WERI-Rb-1 (cell line): ENCODE data around the gene RNF212.
"Not testable (repeated sequence)": the region's sequence is repeated elsewhere in the genome, so short reads cannot be mapped to it uniquely, and the experiment has no call there.

ENCODE experiments used
- DNase-seq: peaks from one replicate; pipeline ENCODE4 v3.0.0-alpha.2; 2020
- H3K27ac ChIP-seq: fragments of 250-450 bp; sonication (Bioruptor Pico); 2 replicates; pipeline ENCODE4 v1.5.1; 2020; ENCODE audit warnings: mild to moderate bottlenecking, moderate library complexity
- H3K27me3 ChIP-seq: fragments of 250-450 bp; sonication (Bioruptor Pico); 2 replicates; pipeline ENCODE4 v1.5.1; 2021; ENCODE audit warnings: mild to moderate bottlenecking, low read depth, moderate library complexity; ENCODE audit not compliant: insufficient read depth, severe bottlenecking
- H3K36me3 ChIP-seq: fragments of 250-450 bp; sonication (Bioruptor Pico); 2 replicates; pipeline ENCODE4 v1.5.1; 2020; ENCODE audit warnings: mild to moderate bottlenecking, moderate library complexity
- H3K4me3 ChIP-seq: 2 replicates; pipeline ENCODE4 v1.5.1; 2011; ENCODE audit warnings: low read depth, mild to moderate bottlenecking, control low read depth, low read length
- H3K9me3 ChIP-seq: fragments of 250-450 bp; sonication (Bioruptor Pico); 2 replicates; pipeline ENCODE4 v1.5.1; 2021; ENCODE audit warnings: mild to moderate bottlenecking, moderate library complexity; ENCODE audit not compliant: severe bottlenecking
- TF ChIP-seq, protein P1 (sequence below): IDR thresholded peaks from 2 replicates; pipeline ENCODE4 v1.5.1; 2011; ENCODE audit warnings: low read depth, mild to moderate bottlenecking, control low read depth, inconsistent platforms, low read length

Gene RNF212

DNA sequence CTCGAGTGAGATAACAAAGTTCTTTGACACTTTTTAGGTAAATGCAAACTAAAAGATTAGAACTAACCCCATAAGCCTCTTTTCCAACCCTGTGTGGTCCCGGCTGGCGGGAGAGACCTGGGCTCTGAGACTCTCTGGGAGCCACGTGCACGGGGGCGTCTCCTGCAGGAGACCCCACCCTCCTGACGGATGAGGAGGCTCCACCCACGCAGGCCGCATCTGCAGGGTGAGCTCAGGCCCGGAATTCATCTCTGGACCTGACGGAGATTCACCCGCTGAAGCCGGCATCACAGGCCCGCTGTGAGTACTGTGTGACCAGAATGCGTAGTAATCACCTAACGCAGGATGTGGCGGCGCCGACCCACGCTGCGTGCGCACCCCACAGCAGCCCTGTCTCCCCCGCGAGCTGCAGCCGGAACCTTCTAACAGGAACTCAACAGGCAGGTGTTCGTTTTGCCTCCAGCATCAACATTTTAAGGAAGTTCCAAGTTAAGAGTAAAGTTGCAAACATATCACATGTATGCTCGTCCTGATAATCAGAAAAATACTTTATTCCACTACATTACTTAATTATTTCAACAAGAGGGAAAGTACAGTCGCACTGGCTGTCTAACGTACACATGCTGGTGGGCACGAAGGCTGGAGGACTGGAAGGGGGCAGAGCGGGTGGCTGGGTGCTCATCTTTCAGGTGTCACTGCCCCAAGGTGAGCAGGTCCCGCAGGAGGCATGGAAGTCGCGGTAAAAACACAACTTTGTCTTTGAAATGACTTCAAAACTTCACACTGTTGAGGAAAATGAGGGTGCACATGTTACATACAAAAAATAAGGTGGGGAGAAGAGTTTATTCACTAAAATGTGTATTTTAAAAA lies 57.4 kb downstream of the RNF212 start:
- TF ChIP-seq, protein P1, sequence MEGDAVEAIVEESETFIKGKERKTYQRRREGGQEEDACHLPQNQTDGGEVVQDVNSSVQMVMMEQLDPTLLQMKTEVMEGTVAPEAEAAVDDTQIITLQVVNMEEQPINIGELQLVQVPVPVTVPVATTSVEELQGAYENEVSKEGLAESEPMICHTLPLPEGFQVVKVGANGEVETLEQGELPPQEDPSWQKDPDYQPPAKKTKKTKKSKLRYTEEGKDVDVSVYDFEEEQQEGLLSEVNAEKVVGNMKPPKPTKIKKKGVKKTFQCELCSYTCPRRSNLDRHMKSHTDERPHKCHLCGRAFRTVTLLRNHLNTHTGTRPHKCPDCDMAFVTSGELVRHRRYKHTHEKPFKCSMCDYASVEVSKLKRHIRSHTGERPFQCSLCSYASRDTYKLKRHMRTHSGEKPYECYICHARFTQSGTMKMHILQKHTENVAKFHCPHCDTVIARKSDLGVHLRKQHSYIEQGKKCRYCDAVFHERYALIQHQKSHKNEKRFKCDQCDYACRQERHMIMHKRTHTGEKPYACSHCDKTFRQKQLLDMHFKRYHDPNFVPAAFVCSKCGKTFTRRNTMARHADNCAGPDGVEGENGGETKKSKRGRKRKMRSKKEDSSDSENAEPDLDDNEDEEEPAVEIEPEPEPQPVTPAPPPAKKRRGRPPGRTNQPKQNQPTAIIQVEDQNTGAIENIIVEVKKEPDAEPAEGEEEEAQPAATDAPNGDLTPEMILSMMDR: no peak
- H3K9me3 ChIP-seq: no peaks in the 10 kb centered on the region
- no peaks in the 10 kb centered on the region for H3K36me3 ChIP-seq
- H3K4me3 ChIP-seq: peak overlapping the region; percentile 2
- peak; percentile 87 for DNase-seq
- H3K27ac ChIP-seq: no peak overlapping the region
- H3K27me3 ChIP-seq: peaks cover 19% of the 10 kb centered on the region

DNA sequence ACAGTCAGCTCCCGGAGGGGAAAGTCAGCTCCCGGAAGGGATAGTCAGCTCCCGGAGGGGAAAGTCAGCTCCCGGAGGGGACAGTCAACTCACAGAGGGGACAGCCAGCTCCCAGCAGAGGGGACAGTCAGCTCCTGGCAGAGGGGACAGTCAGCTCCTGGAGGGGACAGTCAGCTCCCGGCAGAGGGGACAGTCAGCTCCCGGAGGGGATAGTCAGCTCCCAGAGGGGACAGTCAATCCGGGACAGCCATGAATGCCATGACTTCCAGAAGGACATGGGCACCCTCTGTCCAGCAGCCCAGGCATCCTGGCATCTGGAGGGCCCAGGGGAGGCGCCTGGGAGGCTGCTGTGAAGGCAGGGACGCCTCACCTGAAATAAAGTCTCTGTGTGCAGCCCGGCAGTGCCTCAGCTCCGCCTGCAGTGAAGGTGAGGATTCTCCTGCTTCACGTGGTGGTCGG lies 58.1 kb downstream of the RNF212 start:
- not testable (repeated sequence) for H3K9me3 ChIP-seq, H3K27ac ChIP-seq, DNase-seq, H3K36me3 ChIP-seq
- Histone ChIP-seq H3K4me3 (peak overlapping the region; percentile 2), H3K27me3 (peaks cover 19% of the 10 kb centered on the region)

DNA sequence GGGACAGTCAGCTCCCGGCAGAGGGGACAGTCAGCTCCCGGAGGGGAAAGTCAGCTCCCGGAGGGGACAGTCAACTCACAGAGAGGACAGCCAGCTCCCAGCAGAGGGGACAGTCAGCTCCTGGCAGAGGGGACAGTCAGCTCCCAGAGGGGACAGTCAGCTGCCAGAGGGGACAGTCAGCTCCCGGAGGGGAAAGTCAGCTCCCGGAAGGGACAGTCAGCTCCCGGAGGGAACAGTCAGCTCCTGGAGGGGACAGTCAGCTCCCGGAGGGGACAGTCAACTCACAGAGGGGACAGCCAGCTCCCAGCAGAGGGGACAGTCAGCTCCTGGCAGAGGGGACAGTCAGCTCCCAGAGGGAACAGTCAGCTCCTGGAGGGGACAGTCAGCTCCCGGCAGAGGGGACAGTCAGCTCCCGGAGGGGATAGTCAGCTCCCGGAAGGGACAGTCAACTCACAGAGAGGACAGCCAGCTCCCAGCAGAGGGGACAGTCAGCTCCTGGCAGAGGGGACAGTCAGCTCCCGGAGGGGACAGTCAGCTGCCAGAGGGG lies 58.6 kb downstream of the RNF212 start:
- H3K9me3 ChIP-seq, DNase-seq, H3K4me3 ChIP-seq, H3K27ac ChIP-seq, H3K36me3 ChIP-seq: not testable (repeated sequence)
- peaks cover 19% of the 10 kb centered on the region for H3K27me3 ChIP-seq

DNA sequence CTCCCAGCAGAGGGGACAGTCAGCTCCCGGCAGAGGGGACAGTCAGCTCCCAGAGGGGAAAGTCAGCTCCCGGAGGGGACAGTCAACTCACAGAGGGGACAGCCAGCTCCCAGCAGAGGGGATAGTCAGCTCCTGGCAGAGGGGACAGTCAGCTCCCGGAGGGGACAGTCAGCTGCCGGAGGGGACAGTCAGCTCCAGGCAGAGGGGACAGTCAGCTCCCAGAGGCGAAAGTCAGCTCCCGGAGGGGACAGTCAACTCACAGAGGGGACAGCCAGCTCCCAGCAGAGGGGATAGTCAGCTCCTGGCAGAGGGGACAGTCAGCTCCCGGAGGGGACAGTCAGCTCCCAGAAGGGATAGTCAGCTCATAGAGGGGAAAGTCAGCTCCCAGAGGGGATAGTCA lies 59.5 kb downstream of the RNF212 start:
- H3K36me3 ChIP-seq, H3K27ac ChIP-seq, DNase-seq, H3K9me3 ChIP-seq, H3K4me3 ChIP-seq: not testable (repeated sequence)
- peaks cover 19% of the 10 kb centered on the region for H3K27me3 ChIP-seq

DNA sequence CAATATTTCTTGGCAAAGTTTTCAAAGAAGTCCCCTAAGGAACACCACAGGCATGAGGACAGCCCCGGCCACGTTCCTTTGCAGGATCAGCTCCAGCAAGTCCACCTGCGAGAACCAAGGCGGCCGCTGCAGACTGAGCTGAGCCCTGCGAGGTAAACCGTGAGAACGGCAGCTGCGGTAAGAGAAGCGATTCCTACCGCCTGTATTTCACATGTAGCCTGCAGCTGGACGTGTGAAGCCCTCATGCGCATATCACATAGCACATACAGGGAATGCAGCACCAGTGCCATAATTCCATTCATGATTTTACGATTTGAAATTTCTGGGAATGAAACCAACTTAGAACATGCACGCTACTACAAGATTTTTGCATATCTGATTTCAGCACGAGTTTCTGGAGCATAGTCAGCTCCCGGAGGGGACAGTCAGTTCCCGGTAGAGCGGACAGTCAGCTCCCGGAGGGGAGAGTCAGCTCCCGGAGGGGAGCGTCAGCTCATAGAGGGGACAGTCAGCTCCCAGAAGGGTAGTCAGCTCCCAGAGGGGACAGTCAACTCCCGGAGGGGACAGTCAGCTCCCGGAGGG lies 60.2 kb downstream of the RNF212 start:
- Histone ChIP-seq H3K27me3 (peaks cover 19% of the 10 kb centered on the region), H3K27ac (no peak overlapping the region), H3K4me3 (no peak overlapping the region), H3K9me3 (no peaks in the 10 kb centered on the region), H3K36me3 (no peaks in the 10 kb centered on the region)
- TF ChIP-seq, protein P1: no peak
- DNase-seq: no peak

DNA sequence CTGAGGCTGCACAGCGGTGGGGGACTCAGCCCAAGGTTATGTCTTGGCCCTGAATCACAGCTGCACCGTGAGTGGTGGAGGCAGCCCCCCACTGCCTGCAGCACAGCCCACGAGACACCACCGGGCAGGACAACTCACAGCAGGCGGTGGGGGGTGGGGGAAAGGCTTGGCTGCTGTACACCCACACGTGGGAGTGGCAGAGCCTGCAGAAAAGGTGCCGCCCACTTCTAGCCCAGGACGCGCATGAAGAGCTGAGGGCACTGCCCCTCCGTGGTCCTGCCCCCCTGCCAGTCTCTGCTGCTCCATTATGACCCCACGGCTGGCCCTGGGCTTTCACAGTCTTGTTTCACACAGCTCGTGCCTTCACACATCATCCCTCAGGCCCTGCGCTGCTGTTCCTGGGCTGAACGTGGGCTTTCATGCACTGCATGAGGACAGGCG lies 61.1 kb downstream of the RNF212 start:
- H3K27me3 ChIP-seq: peaks cover 20% of the 10 kb centered on the region

DNA sequence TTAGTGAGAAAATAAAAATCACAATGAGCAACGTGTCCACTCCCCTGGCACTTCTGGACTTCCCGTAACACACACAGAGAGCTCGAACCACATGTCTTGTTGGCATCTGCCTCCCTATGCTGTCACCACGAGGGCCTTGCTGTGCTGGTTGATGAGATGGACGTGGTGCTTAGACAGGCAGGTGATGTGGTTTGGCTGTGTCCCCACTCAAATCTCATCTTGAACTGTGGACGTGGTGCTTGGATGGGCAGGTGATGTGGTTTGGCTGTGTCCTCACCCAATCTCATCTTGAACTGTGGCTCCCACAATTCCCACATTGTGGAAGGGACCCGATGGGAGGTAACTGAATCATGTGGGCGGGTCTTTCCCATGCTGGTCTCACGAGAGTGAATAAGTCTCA lies 61.9 kb downstream of the RNF212 start:
- peaks cover 25% of the 10 kb centered on the region for H3K27me3 ChIP-seq
- H3K36me3 ChIP-seq: no peaks in the 10 kb centered on the region
- H3K9me3 ChIP-seq: no peaks in the 10 kb centered on the region
- no peak overlapping the region for H3K27ac ChIP-seq
- TF ChIP-seq, protein P1: no peak
- DNase-seq: no peak
- H3K4me3 ChIP-seq: no peak overlapping the region

More for the DNA sequence above, 61.1 kb downstream of the RNF212 start:
- Histone ChIP-seq H3K36me3 (no peaks in the 10 kb centered on the region), H3K27ac (no peak overlapping the region), H3K9me3 (no peaks in the 10 kb centered on the region), H3K4me3 (no peak overlapping the region)
- DNase-seq: peak; percentile 12
- TF ChIP-seq, protein P1: no peak
